Endometrial microvascular endothelial cells (primary cell): ENCODE data around the gene FAM89A. TPM values are rescaled to one million over a fixed set of nuclear protein-coding genes. Genes with fewer than 3 reads are reported as not detected.

Source experiments
- in situ Hi-C: cut with HindIII; loops from 2 replicates; pipeline ENCODE4 v1.10.0; 2017; ENCODE audit warnings: low sequenced_read_pairs, low pct_unique_long_range_greater_than_20kb; ENCODE audit errors: inconsistent ontology term
- total RNA-seq: library from RNA; depleted of rRNA; stranded (reverse); fragments of >200 nt; gene quantifications from one replicate; pipeline ENCODE4 v1.2.3, GENCODE V29; 2015; ENCODE audit errors: inconsistent ontology term

FAM89A gene
- total RNA-seq, 1 donor from 2014 or later, result 10.0 TPM

DNA sequence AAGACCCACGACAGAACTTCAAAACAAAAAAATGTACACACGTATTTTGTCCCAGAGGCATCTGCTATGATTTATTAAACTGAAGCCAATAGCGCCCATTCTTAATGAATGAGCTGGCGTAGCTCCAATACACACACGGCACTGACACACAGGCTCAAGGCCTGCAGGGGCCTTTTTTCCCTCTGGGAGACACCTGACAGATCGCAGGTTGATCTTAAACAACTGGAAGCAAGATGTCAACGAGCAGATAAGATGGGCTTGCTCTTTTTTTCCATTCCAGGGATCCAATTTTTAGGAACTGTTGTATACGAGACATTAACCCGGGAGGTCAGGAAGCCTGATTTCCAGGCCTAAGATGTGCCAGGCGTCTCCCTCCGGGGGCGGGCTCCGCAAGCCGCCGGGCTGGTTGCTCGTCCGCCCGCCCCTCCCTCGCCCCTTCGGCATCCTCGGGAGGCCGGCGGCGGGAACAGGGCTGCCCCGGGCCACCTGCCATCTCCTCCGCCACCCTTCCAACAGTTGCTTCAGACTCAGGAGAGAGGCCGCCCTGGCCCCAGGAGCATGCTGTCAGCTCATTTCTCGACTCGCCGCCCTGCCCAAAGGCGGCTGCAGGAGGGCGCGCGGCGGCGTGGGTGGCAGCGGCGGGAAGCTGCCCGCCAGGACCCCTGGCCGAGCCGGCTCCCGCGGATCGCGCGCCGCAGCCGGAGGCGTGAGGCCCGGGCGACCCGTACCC is 62.1 kb downstream of the FAM89A start:
- in situ Hi-C loops, result no loop called here

DNA sequence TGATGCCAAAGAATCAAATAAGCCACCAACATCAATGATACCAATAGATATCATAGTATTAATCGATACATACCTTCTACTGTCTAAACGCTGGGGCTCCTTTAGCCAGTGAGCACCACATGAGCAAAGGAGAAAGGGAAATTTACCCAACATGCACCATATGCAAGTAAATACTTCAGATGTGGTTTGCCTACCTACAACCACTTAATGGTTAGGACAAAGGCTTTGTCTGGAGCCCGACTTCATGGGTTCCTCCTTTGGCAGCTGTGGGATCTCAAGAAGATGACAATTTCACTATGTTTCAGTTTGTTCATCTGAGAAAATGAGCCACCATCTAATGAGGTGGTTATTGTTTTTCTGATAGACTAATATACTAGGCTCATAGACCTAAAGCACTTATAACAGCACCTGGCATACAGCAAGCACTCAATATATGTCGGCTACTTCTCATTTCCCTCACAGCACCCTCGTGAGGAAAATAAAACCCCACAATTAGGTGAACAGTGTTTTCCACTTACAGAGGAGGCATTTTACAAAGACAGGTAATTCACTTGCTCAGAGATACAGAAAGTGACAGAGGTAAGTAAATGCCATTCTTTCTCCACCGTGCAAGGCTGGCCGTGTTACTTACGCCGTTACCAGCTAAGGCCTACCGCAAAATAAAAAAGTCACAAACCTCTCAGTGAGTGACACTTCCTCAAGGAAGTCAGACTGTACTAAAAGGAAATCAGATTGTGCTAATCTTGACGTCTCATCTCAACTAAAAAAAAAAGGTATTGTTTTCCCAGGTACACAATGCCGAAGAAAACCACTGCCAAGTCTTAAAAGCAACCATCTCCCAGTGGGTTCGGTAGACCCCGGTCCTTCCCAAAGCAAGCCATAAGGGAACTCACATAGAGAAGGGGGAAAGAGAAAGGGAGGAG is 63.0 kb downstream of the FAM89A start:
- in situ Hi-C loops, result no loop called here

DNA sequence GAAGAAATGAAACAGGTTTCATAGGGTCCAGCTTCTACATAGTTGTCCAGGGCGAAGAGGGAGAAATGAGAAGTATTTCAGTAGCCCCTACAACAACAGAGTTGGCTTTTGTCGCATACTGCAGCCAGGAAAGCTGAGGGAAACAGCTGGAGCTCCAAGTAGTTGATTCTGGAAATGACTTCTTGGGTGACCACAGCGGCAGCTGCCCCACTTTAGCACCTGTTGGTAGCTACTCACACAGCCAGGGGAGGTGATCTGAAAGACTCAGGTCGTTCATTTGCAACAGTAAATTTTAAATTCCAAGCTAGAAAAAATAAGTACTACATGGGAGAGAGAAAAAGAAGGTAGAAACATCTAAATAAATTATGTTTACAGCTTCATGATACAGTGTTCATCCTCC is 63.7 kb downstream of the FAM89A start:
- in situ Hi-C loops, result no loop called here

DNA sequence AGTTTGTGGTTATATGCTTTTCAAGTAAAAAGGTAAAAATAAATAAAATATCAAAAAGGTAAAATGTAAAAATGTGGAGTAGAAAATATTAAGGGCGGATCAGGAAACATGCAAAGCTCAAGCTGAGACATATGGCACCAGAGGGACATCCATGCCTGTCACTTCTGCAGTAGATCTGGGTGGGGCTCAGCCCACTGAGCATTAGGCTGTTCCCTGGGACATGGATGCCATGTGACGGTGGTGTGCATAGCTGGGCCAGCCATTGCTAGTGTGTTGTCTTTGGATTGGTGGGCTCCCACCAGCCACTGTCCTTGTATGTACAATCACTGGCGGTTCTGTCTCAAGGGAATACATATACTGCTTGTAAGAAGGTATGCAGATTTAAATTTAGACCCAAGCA is 64.4 kb downstream of the FAM89A start:
- in situ Hi-C loops, result no loop called here

DNA sequence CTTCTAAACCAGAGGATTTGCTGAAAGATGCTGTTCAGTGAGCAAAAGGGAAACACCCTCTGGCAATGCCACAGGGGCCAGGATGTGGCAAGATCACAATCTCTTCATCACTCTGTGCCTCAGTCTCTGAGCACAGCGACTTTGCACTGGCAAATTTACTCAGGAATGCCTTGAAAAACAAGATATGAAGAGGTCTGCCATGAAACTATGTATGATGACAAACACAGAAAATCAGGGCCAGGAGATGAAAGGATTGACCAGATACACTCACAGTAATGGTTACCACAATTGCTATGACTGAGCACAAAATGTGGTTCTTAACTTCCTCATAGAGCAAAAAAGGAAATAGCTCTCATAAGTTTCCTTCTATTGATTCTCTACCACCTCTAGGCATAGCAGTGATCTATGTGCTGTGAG is 67.2 kb downstream of the FAM89A start:
- in situ Hi-C loops, result no loop called here

DNA sequence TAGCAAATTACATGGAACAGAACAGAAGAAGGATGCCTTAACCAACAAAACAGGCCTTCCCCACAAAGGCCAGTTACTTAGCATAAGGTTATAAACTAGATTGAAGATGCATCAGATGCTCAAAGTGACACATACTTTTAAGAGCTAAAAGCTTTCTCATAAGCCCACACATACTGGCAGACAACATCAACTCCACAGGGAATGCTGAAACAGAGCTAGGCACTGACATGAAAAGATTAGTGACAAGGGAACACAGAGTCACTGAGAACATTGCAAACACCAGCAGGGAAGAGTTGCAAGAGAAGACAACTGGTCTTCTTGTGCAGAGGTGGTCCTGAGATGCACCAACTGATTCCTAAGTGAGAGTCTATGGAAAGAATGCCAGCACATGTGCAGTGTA is 68.3 kb downstream of the FAM89A start:
- in situ Hi-C loops, result no loop called here

DNA sequence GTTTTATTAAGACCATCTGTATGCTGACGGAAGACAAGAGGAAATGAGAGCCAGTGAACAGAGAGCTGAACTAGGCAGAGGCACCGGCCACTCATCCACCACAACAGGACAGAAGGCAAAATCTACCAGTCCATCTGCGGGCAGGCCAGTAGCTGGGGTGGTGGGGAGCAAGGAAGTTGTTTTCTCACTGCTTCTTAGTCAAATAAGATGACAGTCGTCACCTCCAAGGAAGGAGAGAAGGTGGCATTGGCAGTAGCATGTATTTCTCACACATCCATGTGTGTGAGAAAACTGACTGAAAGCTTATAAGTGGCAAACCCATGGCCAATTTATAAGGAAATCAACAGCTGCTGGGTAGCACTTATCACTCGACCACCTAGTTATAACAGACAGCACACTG is 69.6 kb downstream of the FAM89A start:
- in situ Hi-C loops, result no loop called here

Other genes with a start within 250 kb of the FAM89A start
- 19.5 TPM for gene C1orf198, start 171.7 kb downstream of the FAM89A start, total RNA-seq
- gene TTC13, start 61.4 kb downstream of the FAM89A start, total RNA-seq, result 15.1 TPM
- gene ARV1, start 61.2 kb downstream of the FAM89A start, total RNA-seq, result 19.1 TPM
- gene TRIM67, start 121.8 kb upstream of the FAM89A start, total RNA-seq, result not detected
- gene GNPAT, start 201.0 kb upstream of the FAM89A start, total RNA-seq, result 64.5 TPM